SHP77 treated with DMSO at 0.1 percent for 48 hours (cell line): Measurements from ENCODE around the gene SLC46A2.

Source experiments
- DNase-seq: peaks from one replicate; lab custom pipeline; 2025; lab: John Stamatoyannopoulos, UW

The SLC46A2 gene

GRCh38 chr9:112890106-112891081 lies at the start of gene SLC46A2:
TSS of gene SLC46A2 (minus strand) at chr9:112890876. CDS start at chr9:112890681, 195 bp downstream.
- DNase-seq = no peak

DNA sequence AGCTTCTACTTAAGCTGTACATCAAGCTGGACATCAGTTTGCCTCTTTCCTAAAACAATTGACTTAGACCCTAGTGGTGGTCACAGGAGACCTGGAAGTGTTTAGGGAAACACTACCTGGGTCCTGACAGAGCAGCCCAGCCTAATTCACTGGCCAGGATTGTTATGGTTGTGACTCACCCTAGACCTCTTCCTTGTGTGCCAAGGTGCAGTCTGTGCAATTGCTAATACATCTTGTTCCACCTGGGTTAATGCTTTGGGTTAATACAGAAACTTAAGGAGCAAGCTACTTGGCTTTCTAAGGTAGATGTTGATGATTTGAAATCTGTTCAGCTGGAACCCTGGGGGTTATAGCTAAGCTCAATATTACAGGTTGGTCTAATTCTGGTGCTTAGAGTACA lies 48.7 kb upstream of the SLC46A2 start:
- DNase-seq = no peak

GRCh38 chr9:112933696-112934095 lies 43.0 kb upstream of the SLC46A2 start:
- no peak for DNase-seq

GRCh38 chr9:112925058-112925641 lies 34.5 kb upstream of the SLC46A2 start:
- DNase-seq = peak; percentile 39

DNA sequence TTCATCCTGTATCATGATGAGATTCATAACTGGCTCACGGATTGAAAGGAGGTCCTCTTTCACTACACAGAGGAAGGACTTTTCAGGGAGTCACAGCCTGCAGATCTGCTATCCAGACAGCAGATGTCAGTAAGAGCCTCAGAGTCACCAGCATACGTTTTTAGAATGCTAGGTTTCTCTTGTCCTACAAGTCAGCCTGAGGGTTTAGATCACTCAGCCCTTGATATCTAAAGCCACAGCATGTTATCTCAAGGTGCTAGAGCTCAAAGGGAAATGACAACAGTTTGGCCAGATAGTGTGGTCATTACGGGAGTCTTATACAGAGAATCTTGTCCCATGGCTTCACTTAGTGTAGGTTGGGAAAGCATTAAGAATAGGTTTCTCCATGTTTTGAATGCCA lies 30.9 kb upstream of the SLC46A2 start:
- no peak for DNase-seq

DNA sequence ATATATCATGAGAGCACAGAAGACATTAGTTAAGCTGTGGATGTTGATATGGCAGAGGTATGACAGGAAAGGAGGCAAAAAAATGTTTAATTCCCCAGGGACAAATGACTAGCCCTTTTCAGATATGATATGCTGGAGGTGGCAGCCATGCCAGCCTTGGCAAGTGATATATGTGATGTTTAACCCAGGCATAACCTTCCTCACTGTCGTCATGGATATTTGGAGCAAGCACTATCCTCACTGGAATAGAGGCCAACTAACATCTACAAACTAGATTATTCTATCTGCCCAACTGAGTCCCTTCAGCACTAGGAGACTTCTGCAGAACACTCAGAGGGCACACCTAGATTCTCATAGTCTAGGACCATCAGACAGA lies 27.3 kb upstream of the SLC46A2 start:
- no peak for DNase-seq

DNA sequence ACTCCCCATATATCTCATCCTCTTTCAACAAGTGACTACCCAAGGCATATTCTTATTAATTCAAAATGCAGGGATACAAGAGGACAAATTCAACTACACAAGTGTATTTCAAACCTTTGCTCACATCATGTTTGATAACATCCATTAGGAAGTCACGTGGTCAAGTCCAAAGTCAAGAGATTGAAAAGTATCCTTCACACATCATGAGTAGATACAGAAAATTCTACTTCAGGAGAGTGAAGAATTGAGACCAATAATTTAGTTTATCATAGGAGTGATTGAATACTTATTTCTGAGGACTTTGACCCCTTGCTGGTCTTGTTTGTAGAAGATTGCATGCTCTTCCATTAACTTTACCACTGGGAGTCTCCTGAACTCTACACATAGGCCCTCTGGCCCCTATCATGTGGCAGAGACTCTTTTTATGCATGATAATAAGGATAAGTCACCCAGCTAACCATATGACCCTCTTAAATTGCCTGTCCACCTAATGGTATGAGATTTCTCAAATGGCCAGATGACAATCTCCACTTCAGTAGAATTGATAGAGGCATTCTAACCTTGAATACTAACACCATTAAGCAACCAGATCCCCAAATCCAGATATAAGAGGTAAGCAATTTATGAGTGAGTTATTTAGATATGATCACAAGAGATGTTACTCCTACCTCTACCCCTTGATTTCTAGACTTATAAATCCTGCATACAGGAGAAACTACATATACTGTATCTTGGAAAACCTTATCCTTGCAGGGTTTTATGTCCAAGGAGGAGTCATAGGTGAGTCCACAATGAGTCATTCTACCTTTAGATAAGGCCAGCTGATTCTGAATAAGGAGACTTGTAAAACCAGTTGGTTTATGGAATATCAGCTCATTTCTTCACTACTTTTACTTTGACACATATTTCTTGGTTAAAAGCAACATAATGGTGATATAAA lies 26.6 kb upstream of the SLC46A2 start:
- DNase-seq = no peak

DNA sequence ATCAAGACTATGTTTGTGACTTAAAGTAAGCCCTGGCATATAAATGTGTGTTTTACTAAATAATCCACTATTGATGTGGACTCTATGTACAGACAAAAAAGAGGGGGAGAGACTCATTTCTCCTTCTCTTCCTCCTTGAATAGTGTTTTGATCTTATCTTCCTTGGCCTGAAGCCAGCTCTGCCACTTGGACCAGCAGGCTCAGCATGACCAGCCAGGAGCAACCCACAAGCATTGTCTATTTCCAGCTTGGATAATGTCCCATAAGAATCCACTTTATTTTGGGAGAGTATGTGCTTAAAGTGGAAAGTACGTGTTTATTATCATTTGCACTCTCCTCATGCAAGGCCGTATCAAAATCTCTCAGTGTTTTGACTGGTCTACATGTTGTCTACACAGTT lies 23.8 kb upstream of the SLC46A2 start:
- DNase-seq = no peak

DNA sequence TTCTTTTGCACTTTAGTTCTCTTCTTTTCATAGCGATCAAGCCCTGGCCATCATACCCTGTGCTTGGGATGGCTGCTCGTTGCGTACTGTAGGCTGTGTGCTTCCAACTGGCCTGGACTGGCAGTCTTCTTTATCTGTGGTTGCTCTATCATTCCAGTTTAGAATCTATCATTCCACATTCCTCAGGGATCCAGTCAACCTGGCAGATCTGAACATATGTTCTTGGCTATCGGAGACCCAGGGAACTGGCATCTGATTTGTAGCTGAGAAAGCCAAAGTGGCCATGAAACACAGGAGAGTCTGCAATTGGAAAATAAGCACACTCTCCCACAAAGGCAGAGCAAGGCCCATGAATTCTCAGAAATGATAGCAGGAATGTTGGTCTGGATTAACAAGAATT lies 22.6 kb upstream of the SLC46A2 start:
- DNase-seq = no peak

GRCh38 chr9:112912636-112913035 lies 22.0 kb upstream of the SLC46A2 start:
- no peak for DNase-seq

- no peak for DNase-seq
These were observed 21.1 kb upstream of the SLC46A2 start for GRCh38 chr9:112911736-112912135.

DNA sequence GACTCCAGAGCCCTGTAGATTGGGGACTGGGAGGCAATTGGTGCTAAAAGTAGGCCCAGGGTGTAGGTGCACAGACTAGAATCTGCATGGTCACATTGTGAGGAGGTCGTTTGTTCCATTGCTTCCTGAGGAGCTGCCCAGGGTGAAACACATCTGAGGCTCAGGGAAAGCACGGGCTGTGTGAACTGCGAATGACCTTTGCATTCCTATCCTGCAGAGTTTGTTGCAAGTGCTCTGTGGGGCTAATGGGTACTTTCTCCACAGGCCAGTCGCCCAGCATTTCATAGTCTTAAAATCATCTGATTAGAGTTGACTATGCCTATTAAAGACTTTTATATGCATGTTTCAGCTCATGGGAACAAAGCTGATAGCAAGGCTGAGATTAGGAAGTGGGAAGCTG lies 14.4 kb upstream of the SLC46A2 start:
- no peak for DNase-seq

- DNase-seq = no peak
These were observed 10.2 kb upstream of the SLC46A2 start for GRCh38 chr9:112900901-112901300.

DNA sequence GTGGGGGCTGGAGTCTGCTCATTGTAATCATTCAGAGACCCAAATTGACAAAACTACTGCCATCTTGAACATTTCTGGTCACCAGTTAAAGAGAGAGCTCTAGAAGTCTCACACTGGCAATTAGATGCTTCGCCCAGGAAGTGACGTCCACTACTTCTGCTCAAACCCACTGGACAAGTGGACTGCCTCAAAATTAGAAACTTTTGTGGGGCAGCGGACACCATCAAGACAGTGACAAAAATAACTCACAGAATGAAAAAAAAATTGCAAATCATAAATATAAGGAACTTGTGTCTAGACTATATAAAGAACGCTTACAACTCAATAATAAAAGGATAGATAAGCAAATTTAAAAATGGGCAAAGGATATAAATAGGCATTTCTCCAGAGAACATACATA lies 9.8 kb upstream of the SLC46A2 start:
- DNase-seq = no peak

GRCh38 chr9:112898872-112899311 lies 8.2 kb upstream of the SLC46A2 start:
- DNase-seq = no peak

- DNase-seq = no peak
These were observed 5.5 kb upstream of the SLC46A2 start for GRCh38 chr9:112896131-112896530.

DNA sequence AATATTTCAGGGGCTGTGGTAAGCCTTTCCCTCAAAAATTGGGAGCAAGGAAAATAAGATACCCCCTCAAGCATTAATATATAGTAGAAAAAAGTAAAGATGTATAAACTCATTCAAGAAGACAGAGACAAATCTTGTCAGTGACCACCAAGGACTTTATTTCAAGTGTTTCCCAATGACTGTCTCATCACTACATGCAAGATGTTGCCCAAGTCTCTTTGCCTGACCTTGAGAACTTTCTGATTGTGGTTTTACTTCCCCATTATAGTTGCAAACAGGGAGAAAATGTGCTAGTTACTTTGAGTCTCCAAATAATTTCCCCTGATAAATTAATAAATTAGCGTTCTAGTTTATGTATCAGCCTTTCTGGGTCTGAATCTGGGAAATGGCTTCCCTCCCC lies 4.0 kb upstream of the SLC46A2 start:
- no peak for DNase-seq

- no peak for DNase-seq
These were observed 3.4 kb upstream of the SLC46A2 start for GRCh38 chr9:112894041-112894440.

DNA sequence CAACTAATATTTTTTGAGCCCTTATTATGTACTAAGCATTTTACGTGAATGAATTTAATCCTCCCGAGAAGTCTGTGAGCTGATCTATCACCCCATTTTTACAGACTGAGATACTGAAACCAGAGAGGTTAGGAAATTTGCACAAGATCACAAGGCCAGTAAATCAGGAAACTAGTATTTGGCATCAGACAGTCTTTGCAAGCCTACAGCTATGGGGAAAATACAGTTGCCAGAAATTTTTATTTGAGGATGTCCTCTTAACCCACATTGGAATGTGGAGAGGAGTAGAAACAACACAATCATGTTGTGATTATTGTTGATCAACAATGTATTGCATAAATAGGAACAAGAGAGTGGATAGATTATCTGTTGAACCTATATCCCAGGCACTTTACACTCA lies 2.3 kb upstream of the SLC46A2 start:
- no peak for DNase-seq

DNA sequence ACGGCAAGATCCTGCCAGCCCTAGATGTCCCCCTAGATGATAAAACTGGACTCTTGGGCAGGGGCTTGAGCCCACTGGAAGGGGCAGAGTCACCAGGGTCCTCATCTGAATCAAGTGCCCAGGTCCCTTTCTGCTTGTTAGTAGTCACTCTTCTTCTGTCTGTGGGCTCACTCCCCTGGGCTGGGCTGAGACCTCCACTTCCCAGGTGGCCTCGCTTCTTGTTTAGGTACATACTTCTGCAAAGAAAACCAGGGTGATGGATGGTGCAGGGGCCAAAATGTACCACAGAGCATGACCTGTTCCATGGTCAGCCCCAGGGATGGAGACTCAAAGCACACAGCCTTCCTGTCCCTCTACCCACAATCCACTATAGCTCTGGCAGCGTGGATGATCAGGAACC lies 845 bp upstream of the SLC46A2 start:
- DNase-seq = no peak

DNA sequence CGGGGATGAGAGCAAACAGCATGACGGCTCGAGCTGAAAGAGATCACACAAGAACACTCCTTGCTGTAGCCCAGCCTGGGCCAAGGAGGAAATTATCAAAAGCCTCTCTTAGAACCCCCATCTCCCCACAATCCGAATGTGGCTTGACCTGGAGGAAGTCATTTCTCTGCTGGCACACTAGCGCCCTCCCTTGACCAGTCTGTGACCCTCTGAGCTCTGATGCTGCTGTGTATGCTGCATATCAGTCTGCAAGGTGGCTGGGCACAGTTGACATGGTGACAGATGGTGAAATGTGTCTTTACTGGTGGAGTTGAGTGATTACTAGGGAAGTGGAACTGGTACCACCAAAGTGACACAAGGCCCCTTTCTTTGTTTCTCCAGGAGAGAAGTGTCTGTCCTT lies 3.3 kb downstream of the SLC46A2 start:
- DNase-seq = no peak

DNA sequence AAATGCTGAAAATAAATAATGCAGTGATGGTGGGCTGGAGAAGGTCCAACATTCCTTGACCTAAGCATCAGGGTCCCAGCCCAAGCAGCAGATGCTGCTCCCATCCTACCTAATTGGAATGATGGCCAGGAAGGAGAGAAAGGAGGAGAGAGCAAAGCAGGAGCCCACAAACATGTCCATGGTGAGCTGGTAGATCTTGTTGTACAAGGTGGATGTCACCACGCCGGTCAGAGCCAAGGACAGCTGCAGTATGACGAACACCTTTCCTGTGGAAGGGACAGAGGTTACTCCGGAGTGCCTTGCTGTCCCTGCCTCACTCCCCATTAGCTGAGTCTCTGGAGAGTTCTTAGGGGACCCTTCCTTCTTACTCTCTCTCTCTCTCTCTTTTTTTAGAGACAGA lies 4.3 kb downstream of the SLC46A2 start:
- DNase-seq = no peak
